ENCODE results near the gene OR4N2.
"Not testable (repeated sequence)": the region's sequence is repeated elsewhere in the genome, so short reads cannot be mapped to it uniquely, and the experiment has no call there.

GRCh38 chr14:19819879-19820278 lies 16.3 kb downstream of the OR4N2 start:
- TF ChIP-seq EZH2 (IDR thresholded peaks at IDR 0.05; ENCODE audit: low read length): not testable (repeated sequence)
- TF ChIP-seq, protein P1, sequence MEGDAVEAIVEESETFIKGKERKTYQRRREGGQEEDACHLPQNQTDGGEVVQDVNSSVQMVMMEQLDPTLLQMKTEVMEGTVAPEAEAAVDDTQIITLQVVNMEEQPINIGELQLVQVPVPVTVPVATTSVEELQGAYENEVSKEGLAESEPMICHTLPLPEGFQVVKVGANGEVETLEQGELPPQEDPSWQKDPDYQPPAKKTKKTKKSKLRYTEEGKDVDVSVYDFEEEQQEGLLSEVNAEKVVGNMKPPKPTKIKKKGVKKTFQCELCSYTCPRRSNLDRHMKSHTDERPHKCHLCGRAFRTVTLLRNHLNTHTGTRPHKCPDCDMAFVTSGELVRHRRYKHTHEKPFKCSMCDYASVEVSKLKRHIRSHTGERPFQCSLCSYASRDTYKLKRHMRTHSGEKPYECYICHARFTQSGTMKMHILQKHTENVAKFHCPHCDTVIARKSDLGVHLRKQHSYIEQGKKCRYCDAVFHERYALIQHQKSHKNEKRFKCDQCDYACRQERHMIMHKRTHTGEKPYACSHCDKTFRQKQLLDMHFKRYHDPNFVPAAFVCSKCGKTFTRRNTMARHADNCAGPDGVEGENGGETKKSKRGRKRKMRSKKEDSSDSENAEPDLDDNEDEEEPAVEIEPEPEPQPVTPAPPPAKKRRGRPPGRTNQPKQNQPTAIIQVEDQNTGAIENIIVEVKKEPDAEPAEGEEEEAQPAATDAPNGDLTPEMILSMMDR (optimal IDR thresholded peaks at IDR 0.05 in 1 of 3, IDR thresholded peaks at IDR 0.05 in 1 of 3, conservative IDR thresholded peaks at IDR 0.05 in 1 of 3; ENCODE audit: extremely low read depth in 1 of 3, insufficient read depth in 2 of 3, low read length in 3 of 3): not testable (repeated sequence)

Measured in keratinocyte (primary cell).